22Rv1 (cell line): ENCODE data around the gene TUBD1.

Experiments used
- CTCF ChIP-seq: fragments of 450-650 bp; IDR thresholded peaks from 2 replicates; pipeline ENCODE4 v1.5.1; 2017; ENCODE audit warnings: mild to moderate bottlenecking
- ZFX ChIP-seq: fragments of 450-650 bp; IDR thresholded peaks from 2 replicates; pipeline ENCODE4 v1.6.1; 2017; ENCODE audit warnings: antibody characterized with exemption, borderline replicate concordance

GRCh38 chr17:59890720-59891119 is 2.0 kb downstream of the TUBD1 start:
- TF ChIP-seq CTCF = no peak
- no peak for TF ChIP-seq ZFX
